Stimulated activated CD4-positive, alpha-beta T cell treated with anti-CD3 and anti-CD28 coated beads, TNF-alpha, amount 100 ng/mL, for 48 hours (primary cell): ENCODE data around the gene HEMK1.

Experiments
- DNase-seq, 3 donors: peaks; one replicate each; pipeline ENCODE4 v3.0.0-alpha.2; 2020; ENCODE audit warnings: low read depth in 3 of 3

Gene HEMK1, protein sequence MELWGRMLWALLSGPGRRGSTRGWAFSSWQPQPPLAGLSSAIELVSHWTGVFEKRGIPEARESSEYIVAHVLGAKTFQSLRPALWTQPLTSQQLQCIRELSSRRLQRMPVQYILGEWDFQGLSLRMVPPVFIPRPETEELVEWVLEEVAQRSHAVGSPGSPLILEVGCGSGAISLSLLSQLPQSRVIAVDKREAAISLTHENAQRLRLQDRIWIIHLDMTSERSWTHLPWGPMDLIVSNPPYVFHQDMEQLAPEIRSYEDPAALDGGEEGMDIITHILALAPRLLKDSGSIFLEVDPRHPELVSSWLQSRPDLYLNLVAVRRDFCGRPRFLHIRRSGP

DNA sequence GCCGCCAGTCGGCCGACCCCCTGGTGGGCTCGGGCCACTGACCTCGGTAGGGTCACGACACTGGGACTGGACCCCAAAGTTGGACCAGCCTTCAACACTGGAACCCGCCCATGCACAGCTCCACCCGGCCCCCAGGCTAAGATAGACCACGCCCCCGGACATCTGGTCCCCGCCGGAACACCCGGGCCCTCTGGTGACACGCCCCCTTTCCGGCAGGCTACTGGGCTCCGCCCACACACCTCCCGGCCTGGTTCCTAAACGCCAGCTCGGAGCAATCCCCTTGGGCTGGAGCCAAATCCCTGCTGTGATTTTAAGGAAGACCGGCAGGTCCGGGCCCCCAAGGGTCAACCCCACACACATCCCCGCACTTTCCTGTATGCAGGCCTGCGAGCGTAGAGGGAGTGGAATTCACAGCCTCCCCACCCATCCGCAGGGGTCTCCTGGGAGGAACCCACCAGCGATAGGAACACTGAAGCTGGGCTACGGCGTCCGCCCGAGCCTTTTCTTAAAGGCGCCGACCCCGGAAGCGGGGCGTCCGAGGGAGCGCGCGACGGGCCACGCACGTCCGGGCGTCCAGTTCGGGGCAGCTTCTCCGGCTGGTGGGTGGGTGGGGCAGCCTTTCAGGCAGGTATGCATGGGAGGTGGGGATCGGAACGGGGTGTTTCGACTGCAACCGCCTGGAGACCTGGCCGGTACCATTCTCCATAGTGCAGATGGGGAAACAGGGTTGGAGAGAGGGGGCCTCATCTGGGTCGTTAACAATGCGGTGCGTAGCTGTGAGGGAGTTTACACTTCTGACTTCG is at the start of gene HEMK1:
Gene HEMK1 (plus strand): TSS at position 576 of the 803 bp plus-strand sequence. CDS start 1,583 bp downstream, outside the sequence.
- peak; percentile 94 to 99 (median 96) for DNase-seq

DNA sequence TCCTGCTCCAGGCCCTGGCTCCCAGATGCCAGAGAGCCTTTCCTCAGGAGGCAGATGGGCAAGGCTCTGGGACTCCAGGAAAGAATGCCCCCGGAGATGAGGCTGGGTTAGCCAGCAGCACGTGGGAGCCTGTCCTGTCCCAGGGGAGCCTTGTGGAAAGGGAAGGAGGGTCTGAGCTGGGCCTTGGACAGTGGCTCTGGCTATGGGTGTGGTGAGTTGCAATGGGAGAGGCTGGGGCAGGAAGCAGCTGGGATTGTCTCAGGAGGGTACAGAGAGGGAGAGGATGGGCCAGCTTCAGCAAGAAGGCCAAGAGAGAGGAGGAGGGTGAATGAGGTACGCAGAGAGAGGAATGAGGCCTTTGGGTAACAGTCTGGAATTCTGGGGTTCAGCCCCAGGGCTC is 48.5 kb upstream of the HEMK1 start:
- no peak for DNase-seq

DNA sequence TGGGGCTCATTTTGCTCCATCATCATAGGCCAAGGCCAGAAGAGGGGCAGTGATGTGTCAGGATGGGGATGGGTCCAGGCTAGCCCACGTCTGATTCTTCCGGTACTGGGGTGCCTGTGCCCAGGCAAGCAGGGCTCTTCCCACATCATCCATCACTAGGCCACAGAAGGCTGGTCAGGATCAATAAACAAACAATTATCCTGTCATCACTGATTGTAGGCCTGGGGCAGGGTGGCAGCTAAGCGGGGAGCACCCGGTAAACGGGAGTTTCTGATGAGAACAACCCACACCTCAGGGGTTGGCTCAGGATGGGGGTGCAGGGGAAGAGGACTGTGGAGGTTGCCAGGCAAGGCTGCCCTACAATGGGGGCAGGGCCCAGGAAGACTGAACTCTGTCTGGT is 47.8 kb upstream of the HEMK1 start:
- no peak for DNase-seq

DNA sequence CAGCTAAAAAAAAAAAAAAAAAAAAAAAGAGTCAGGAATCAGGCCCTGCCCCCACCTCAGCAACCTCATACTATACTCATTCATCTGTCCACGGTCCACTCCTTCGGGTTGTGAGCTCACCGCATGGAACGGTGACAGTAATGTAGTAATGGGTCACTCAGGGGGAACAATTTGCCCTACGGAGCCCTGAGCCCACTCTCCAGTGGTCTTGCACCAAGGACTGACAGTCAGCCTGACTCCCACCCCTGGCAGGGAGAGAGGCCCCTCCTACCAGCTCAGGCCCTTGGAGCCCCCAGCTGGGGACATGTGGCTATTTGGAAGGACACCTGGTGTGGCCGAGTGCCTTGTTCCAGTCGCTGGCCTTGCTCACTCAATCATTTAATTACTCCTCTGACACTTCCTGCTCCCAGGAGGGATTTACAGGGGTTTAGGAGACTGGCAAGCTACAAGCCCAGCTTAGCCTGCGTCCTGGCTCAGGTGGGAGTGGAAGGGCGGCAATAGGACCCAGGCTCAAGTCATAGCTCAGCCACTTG is 46.0 kb upstream of the HEMK1 start:
- DNase-seq, result no peak

DNA sequence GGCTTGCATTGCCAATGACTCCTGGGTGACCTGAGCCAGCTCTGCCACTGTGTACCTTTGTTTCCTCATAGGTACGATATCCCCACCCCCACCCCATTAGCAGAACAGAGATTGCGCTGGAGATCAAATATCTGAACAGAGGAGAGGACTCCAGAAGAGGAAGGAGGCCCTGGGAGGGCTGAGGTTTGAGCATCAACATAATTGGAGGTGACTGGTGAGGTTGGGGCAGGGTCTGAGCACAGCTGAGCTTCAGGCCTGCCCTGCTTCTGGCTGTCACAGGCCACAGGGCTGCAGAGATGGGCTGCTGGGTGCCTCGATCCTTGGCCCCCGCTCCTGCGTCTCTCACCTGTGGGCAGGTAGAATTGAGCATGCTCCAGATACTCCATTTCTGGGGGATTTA is 44.6 kb upstream of the HEMK1 start:
- DNase-seq, result no peak

DNA sequence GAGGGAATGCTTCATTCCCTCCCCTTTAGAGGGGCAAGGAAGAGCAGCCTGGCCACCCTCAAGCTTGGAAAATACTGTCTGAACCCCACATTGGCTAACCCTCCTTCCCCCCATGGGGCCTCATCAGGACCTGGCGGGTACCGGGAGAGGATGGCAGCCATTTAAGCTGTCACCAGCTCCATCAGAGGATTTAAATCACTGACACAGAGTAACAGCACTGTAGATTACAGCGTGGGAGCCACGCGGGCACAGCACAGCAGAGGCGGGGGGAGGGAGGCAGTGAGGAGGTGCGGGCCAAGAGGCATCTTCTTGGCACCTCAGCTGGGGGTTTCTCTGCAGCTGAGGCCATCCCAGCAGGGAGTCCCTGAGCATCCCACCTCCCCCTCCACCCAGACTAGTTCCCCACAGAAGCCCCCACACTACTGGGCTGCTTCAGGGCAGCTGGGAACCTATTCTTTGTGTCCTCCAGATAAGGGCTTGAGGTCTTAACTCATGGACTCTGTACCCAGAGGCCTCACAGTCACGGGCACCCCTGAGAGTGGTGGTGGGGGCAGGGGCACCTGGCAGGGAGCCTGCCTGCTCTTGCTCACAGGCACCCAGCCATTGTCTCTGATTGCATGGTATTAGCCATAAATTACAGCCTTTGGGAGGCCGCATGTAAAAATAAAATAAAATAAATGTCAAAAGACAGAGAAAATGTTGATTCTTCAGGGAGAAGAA is 44.0 kb upstream of the HEMK1 start:
- no peak for DNase-seq

DNA sequence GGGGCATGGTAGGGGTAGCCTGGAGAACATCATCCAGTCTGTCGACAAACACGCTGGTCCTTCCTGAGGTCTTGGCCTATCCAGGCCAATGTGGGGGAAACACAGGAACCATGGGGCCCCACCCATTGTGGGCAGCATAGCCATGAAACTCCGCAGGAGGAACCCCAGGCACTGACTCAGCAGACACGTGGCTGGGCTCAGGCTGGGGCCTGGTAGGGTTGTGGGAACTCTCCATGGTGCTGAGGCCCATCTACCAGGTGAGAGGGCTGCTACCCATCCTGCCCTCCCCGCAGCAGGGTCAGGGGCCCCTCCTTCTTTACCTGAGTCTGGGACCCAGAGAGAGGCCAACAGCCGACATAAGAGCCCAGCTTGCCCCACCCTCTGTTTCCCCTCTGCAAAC is 43.3 kb upstream of the HEMK1 start:
- peak; percentile 53 to 65 (median 55) for DNase-seq

DNA sequence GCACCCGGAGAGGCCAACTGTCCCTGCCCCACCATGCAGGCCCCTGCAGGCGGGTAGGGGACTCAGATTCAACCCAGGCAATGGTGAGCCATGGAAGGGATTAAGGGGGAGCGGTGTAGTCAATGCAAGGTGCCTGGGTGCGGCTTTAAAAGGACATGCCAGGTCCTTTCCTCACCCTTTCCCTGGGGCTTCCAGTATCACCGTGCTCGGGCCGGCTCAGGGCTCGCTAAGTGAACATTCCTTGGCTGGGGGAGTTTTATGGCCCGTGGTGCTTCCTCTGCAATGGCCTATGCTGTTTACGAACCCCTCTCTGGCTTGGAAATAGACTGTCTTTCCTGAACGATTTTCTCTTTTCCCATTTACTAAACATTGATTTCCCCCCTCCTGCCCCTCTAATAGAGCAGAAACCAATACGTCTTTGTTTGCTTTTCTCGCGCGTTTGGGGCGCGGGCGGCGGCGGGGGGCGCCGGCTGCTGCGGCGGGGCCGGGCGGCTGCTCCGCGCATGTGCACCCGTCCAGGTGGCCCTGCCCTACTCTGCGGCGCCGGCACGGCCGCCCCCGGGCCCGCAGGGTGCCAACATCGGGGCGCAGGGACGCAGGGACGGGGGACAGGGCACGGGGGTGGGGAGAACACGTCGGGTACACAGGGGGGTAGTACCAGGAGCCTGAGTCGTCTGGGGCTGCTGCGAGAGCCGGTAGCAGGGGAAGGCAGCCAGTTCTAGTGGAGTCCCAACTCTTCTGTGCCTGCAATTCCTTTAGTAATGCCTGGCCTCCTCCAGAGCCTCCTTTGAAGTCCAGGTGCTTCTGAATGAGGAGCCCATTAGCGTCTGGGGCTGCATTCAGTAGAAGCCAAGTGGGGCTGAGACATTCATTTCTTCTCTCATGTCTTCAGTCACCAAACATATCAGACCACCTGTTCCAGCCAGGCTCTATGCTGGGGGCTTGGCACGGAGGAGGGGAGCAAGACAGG is 39.0 kb upstream of the HEMK1 start:
- no peak for DNase-seq

DNA sequence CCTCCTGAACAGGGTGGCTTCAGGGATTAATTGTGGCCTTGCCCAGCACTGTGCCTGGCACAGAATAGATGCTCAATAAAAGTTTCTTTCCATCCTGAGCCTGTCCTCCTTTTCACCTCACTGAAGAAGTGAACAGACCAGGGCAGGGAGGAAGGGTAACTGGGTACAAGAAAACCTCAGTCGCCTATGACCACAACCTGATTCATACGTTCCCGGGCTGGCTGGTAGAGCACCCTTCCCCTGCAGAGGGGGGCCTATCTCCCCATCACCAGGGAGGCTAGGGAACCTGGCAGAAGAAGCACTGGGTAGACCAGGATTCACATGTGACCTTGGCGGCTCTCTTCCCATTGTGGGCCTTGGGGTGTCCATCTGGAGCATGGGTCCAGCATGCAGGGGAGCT is 38.1 kb upstream of the HEMK1 start:
- no peak for DNase-seq

DNA sequence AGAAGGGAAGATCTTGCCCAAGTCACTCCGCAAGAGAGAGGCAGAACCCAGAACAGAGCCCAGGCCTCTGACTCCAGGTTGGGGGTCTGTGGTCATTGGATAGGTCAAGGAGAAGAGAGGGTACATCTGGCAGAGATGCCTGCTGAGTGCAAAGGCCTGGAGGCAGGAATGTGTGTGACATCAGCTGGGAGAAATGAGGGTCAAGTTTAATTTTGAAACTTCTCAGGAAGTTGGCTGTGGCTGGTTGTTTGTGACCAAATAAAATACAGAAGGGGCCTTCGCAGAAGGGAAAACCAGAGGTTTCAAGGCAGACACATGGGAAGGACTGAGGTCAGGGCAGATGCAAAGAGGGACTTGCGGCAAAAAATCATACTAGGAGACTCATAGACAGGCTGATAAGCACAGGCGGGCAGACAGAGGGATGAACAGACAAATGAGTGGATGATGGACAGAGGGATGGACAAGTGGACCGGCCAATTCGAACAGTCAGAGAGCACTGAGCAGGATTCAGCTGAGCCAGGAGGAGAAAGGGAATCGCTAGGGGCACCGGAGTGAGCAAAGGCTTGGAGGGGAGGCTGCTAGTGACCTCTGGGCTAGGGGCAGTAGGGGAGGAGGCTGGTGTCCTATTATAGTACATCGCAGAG is 37.1 kb upstream of the HEMK1 start:
- no peak for DNase-seq

DNA sequence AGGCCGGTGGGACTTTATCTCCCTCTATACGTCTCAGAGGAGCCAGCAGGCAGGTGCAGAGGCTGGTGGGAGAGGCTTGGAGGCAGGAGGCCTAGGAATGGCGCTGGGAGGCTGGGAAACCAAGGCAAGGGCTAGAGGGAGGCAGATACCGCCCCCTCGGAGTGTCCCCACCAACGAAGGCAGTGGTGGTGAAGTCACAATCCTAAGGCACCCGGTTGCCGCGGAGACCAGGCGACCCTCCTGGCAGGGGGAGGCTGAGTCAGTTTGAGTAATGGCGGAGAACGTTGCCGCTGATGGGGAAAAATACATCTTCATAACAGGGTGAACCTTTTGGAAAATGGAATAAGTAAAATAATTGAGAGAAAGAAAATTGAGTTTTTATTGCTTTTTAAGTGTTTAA is 36.0 kb upstream of the HEMK1 start:
- no peak for DNase-seq

DNA sequence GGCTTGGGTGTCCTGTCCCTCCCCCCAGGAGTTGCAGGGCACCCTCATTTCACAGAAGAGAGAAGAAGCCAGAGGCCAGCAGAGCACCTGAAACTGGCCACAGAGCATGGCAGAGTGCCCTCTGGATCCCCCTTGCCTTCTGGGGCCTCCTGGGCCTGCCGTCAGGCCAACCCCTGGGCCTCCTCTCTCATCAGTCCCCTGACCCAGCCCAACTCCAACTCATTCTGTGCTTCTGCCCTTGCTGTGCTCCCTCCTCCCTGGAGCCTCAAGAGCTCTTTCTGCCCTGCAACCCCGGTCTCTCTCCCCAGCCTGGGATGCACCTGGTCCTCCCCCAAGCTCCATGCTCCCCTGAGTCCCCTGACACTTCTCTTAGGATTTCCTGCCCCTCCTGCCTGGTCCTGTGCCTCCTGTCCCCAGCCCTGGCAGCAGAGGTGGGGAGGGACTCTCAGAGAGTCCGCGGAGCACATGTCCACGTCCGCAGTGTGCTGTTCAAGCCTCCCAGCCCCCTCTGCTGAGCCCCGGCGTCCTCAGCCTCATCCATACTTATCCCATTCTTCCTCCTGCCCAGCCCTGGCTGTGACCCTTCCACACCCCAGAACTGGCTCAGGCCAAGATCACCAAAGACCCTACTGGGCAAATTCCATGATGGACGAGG is 35.4 kb upstream of the HEMK1 start:
- no peak for DNase-seq

DNA sequence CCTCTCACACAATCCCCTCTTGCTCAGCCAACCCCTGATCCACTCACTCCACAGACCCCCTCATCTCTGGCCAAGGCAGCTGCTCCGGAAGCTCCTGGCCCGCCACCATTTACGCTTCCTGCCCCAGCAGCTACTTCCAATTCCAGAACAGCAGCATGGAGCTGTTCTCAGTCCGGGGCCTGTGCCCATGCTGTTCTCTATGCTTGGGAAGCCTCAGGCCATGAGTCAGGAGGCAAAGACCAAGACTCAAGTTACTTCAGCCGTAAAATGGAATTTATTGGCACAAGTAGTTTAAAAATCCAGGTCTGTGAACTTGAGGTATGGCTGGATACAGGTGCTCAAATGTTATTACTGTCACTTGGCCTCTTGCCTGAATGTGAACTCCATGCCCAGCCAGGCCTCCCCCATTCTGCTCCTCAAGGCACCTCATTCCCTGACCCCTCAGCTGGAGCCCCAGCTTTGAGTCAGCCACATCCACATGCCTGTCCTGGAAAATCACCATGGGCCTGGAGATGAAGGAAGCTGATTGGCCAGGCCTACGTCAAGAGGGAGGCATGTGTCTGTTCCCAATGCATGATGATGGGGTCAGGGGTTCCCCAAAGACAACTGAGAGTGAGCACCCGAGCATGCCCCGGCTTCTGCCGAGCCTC is 34.5 kb upstream of the HEMK1 start:
- DNase-seq, result no peak

DNA sequence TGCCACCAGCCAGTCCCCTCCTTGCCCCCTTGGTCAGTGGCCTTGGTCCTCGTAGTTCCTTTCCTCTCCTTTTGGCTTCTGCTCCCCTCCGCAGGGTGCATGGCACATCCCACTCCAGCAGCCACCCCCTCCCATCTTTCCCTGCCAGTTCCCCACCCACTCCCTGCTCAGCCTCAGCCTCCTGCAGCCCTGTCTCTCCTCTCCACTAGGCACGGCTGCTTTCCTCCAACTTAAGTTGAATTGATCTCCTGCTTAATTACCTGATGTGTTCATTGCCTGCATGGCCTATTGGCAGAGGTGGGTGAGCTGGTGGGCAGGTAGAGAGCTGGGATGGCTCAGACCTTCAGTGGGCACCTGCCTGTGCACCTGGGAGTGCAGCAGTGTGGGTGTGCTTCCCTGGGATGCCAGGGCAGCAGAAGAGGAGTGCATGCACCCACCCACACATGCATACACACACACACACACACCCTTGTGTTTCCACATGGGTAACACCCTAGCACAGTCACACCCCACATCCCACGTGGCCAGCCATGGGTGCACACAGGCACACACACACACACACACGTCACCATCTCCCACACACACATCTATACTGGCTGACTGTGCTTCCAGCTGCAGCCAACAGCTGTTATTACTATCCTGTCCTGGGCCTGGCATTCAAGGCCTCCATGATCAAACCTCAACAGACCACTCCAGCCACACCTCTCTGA is 32.7 kb upstream of the HEMK1 start:
- DNase-seq, result no peak

DNA sequence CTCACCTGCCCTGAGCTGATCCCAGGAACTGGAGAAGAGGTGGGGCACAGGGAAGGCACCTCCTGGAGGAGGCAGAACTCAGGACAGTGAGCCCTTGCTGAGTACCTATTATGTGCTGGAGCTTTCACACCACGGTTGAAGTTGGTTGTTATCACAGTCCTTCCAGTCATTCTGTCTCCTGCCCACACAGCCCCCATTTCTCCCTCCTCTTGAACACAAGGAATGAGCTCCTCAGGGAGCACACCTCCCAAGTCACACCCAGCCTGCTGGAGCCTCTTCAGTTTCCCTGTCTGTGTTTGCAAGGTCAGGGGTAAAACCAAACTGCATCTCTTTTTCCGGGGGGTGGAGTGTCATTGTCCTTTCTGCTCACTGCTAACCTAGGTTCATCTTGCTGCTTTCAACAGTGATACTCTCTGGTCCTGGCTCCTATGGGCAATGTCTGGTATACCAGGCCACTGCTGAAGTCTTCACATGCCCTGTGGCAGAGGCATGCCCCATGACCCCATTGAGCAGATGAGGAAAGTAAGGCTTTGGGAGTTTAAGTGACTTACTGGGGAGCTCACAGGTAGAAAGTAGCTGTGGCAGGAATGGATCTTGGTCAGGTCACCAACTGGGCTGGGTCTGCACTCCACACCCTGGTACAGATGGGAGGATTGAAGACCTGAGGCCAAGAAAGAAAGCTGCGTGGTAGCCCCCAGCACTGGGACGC is 31.7 kb upstream of the HEMK1 start:
- no peak for DNase-seq

DNA sequence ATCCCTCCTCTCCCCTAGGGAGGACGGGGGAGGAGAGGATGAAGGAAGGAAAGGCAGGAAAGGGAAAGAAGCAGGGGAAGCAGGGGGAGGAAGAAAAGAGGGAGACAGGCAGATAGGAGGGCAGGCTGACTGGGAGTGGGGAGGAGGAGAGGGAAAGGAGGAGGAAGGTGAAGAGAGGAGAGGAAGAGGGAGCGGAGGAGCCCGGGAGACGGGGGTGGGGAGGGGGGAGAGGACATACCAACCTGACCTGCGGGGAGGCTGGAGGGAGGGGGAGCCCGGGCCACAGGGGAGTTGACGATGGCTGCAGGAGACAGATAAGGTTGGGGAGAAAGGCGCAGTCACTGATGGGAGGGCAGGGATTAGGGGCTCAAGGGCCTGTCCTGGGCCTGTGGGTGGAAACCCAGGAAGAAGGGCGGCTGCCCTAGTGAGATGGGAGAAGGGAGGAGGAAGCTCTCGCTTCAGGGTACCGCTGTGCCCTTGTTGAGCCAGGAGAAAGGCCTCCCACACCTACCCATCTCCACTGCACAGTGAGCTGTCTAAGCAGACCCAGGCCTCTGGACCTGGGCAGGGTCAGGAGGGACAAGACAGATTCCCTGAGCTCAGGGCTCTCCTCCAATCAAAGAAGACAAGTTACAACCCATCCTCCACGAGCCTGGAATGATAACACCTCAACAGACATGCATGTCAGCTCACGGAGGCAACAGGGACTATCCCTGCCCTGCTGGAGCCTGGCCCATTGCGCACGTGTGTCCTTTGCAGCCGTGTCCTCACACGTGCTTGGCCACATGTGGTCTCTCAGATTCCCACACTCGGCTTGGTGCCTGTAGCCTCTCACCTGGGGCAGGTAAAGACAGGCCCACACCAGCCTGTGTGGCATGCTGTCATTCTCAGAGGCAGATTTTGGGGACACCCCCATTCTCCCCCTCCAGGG is 29.7 kb upstream of the HEMK1 start:
- no peak for DNase-seq
